ENCODE measurements around the gene ADM.
"Not testable (repeated sequence)": the region's sequence is repeated elsewhere in the genome, so short reads cannot be mapped to it uniquely, and the experiment has no call there.

The ADM gene
- 0 to 6.1 (median 0.29) reads per million in 9 experiments for total RNA-seq

GRCh38 chr11:10304495-10305261 is at the start of gene ADM:
Gene ADM (plus strand): TSS chr11:10305073. CDS start chr11:10305701, 628 bp downstream.
- ATAC-seq (replicated peaks): peak; percentile 21
- H3K4me1 Mint-ChIP-seq (ENCODE audit: low read depth in 2 of 2): peaks cover 33 to 48% of the 10 kb centered on the region in 2 donors
- peaks cover 7% of the 10 kb centered on the region for H3K36me3 Mint-ChIP-seq (ENCODE audit: insufficient read depth)
- DNase-seq: peak in 2 of 3 experiments; percentile 18 to 21
- peaks cover 16 to 39% of the 10 kb centered on the region in 2 donors for H3K27me3 Mint-ChIP-seq
- H3K9me3 Mint-ChIP-seq: no peaks in the 10 kb centered on the region
- peak within 1 kb of the TSS; percentile 89 to 97 for H3K4me3 Mint-ChIP-seq
- peak within 1 kb of the TSS in 1 of 2 donors; percentile 83 for H3K27ac Mint-ChIP-seq

GRCh38 chr11:10255388-10256125 is 49.3 kb upstream of the ADM start:
- Mint-ChIP-seq H3K9me3 (no peaks in the 10 kb centered on the region), H3K27me3 (no peaks in the 10 kb centered on the region), H3K27ac (no peak overlapping the region), H3K36me3 (ENCODE audit: insufficient read depth) (no peaks in the 10 kb centered on the region), H3K4me3 (no peak overlapping the region), H3K4me1 (ENCODE audit: low read depth in 2 of 2) (peaks cover 3 to 9% of the 10 kb centered on the region in 2 donors)
- DNase-seq (no peak), ATAC-seq (replicated peaks) (no peak)

- H3K36me3 Mint-ChIP-seq (ENCODE audit: insufficient read depth): no peaks in the 10 kb centered on the region
- no peak overlapping the region for H3K27ac Mint-ChIP-seq
- no peak overlapping the region for H3K4me3 Mint-ChIP-seq
- no peaks in the 10 kb centered on the region for H3K9me3 Mint-ChIP-seq
- DNase-seq: no peak
- no peaks in the 10 kb centered on the region for H3K27me3 Mint-ChIP-seq
- ATAC-seq (replicated peaks): no peak
- peaks cover 3 to 9% of the 10 kb centered on the region in 2 donors for H3K4me1 Mint-ChIP-seq (ENCODE audit: low read depth in 2 of 2)
These were observed 47.4 kb upstream of the ADM start for GRCh38 chr11:10257478-10257877.

- H3K4me1 Mint-ChIP-seq (ENCODE audit: low read depth in 2 of 2): peaks cover 0 to 3% of the 10 kb centered on the region in 2 donors
- no peak for DNase-seq
- H3K36me3 Mint-ChIP-seq (ENCODE audit: insufficient read depth): no peaks in the 10 kb centered on the region
- H3K9me3 Mint-ChIP-seq: no peaks in the 10 kb centered on the region
- no peak overlapping the region for H3K4me3 Mint-ChIP-seq
- H3K27ac Mint-ChIP-seq: no peak overlapping the region
- H3K27me3 Mint-ChIP-seq: no peaks in the 10 kb centered on the region
- ATAC-seq (replicated peaks): no peak
These were observed 43.1 kb upstream of the ADM start for GRCh38 chr11:10261821-10262220.

- H3K36me3 Mint-ChIP-seq (ENCODE audit: insufficient read depth): no peaks in the 10 kb centered on the region
- H3K4me1 Mint-ChIP-seq (ENCODE audit: low read depth in 2 of 2): peaks cover 0 to 3% of the 10 kb centered on the region in 2 donors
- H3K27me3 Mint-ChIP-seq: no peaks in the 10 kb centered on the region
- H3K9me3 Mint-ChIP-seq: no peaks in the 10 kb centered on the region
- no peak overlapping the region for H3K4me3 Mint-ChIP-seq
- ATAC-seq (replicated peaks): no peak
- H3K27ac Mint-ChIP-seq: no peak overlapping the region
- DNase-seq: no peak
These were observed 40.9 kb upstream of the ADM start for GRCh38 chr11:10263929-10264328.

GRCh38 chr11:10264716-10265115 is 40.2 kb upstream of the ADM start:
- not testable (repeated sequence) for H3K4me3 Mint-ChIP-seq; ATAC-seq (replicated peaks); H3K27me3 Mint-ChIP-seq; DNase-seq; H3K27ac Mint-ChIP-seq; H3K9me3 Mint-ChIP-seq; H3K36me3 Mint-ChIP-seq (ENCODE audit: insufficient read depth); H3K4me1 Mint-ChIP-seq (ENCODE audit: low read depth in 2 of 2)

GRCh38 chr11:10265936-10266335 is 38.9 kb upstream of the ADM start:
- Mint-ChIP-seq H3K9me3 (no peaks in the 10 kb centered on the region), H3K27me3 (no peaks in the 10 kb centered on the region), H3K4me3 (no peak overlapping the region), H3K36me3 (ENCODE audit: insufficient read depth) (peaks cover 3% of the 10 kb centered on the region), H3K4me1 (ENCODE audit: low read depth in 2 of 2) (peaks cover 0 to 4% of the 10 kb centered on the region in 2 donors), H3K27ac (no peak overlapping the region)
- ATAC-seq (replicated peaks) (no peak), DNase-seq (no peak)

GRCh38 chr11:10267821-10268220 is 37.1 kb upstream of the ADM start:
- H3K36me3 Mint-ChIP-seq (ENCODE audit: insufficient read depth): peaks cover 3% of the 10 kb centered on the region

GRCh38 chr11:10268746-10269488 is 36.0 kb upstream of the ADM start:
- Mint-ChIP-seq H3K4me1 (ENCODE audit: low read depth in 2 of 2) (peaks cover 0 to 4% of the 10 kb centered on the region in 2 donors), H3K27ac (no peak overlapping the region), H3K27me3 (no peaks in the 10 kb centered on the region), H3K4me3 (no peak overlapping the region), H3K9me3 (no peaks in the 10 kb centered on the region), H3K36me3 (ENCODE audit: insufficient read depth) (peaks cover 3% of the 10 kb centered on the region)
- DNase-seq: no peak
- no peak for ATAC-seq (replicated peaks)

More at GRCh38 chr11:10267821-10268220, 37.1 kb upstream of the ADM start:
- Mint-ChIP-seq H3K27me3 (no peaks in the 10 kb centered on the region), H3K9me3 (no peaks in the 10 kb centered on the region), H3K4me1 (ENCODE audit: low read depth in 2 of 2) (peaks cover 0 to 4% of the 10 kb centered on the region in 2 donors), H3K27ac (no peak overlapping the region), H3K4me3 (no peak overlapping the region)
- ATAC-seq (replicated peaks) (no peak), DNase-seq (no peak)

- H3K27me3 Mint-ChIP-seq: no peaks in the 10 kb centered on the region
- peaks cover 6% of the 10 kb centered on the region for H3K36me3 Mint-ChIP-seq (ENCODE audit: insufficient read depth)
- no peaks in the 10 kb centered on the region for H3K9me3 Mint-ChIP-seq
- H3K4me1 Mint-ChIP-seq (ENCODE audit: low read depth in 2 of 2): peaks cover 4 to 6% of the 10 kb centered on the region in 2 donors
- H3K4me3 Mint-ChIP-seq: no peak overlapping the region
- DNase-seq: no peak
- peak; percentile 63 for ATAC-seq (replicated peaks)
- H3K27ac Mint-ChIP-seq: no peak overlapping the region
These were observed 32.7 kb upstream of the ADM start for GRCh38 chr11:10272132-10272531.

- H3K27ac Mint-ChIP-seq: no peak overlapping the region
- ATAC-seq (replicated peaks) (no peak), DNase-seq (no peak)
- H3K4me3 Mint-ChIP-seq: no peak overlapping the region
- no peaks in the 10 kb centered on the region for H3K9me3 Mint-ChIP-seq
- no peaks in the 10 kb centered on the region for H3K27me3 Mint-ChIP-seq
- peaks cover 6% of the 10 kb centered on the region for H3K36me3 Mint-ChIP-seq (ENCODE audit: insufficient read depth)
- H3K4me1 Mint-ChIP-seq (ENCODE audit: low read depth in 2 of 2): peaks cover 4 to 6% of the 10 kb centered on the region in 2 donors
These were observed 31.1 kb upstream of the ADM start for GRCh38 chr11:10273738-10274137.

GRCh38 chr11:10274726-10275125 is 30.1 kb upstream of the ADM start:
- no peak for DNase-seq
- no peak overlapping the region for H3K27ac Mint-ChIP-seq

GRCh38 chr11:10275714-10276113 is 29.2 kb upstream of the ADM start:
- H3K27ac Mint-ChIP-seq: no peak overlapping the region
- H3K27me3 Mint-ChIP-seq: no peaks in the 10 kb centered on the region
- ATAC-seq (replicated peaks) (no peak), DNase-seq (no peak)
- H3K4me1 Mint-ChIP-seq (ENCODE audit: low read depth in 2 of 2): peaks cover 6% of the 10 kb centered on the region in 2 donors
- no peak overlapping the region for H3K4me3 Mint-ChIP-seq
- no peaks in the 10 kb centered on the region for H3K9me3 Mint-ChIP-seq
- H3K36me3 Mint-ChIP-seq (ENCODE audit: insufficient read depth): peaks cover 3% of the 10 kb centered on the region

More at GRCh38 chr11:10274726-10275125, 30.1 kb upstream of the ADM start:
- no peaks in the 10 kb centered on the region for H3K27me3 Mint-ChIP-seq
- H3K36me3 Mint-ChIP-seq (ENCODE audit: insufficient read depth): peaks cover 6% of the 10 kb centered on the region
- no peaks in the 10 kb centered on the region for H3K9me3 Mint-ChIP-seq
- no peak overlapping the region for H3K4me3 Mint-ChIP-seq
- H3K4me1 Mint-ChIP-seq (ENCODE audit: low read depth in 2 of 2): peaks cover 4 to 6% of the 10 kb centered on the region in 2 donors
- no peak for ATAC-seq (replicated peaks)

All from effector memory CD8-positive, alpha-beta T cell (primary cell).